Bronchial epithelial cell (primary cell): ENCODE data around the gene TENM3. TPM values are rescaled to one million over a fixed set of nuclear protein-coding genes. Genes with fewer than 3 reads are reported as not detected.

ENCODE experiments used
- DNase-seq: peaks from one replicate; pipeline ENCODE4 v3.0.0-alpha.2; 2010; ENCODE audit warnings: low read depth
- FAIRE-seq: peaks from 2 replicates; lab custom pipeline; 2011; peaks lifted over from hg19 to GRCh38; lab: Jason Lieb, UNC
- H3K27me3 ChIP-seq: 2 replicates; pipeline ENCODE4 v1.5.1; 2011; ENCODE audit warnings: low read length; ENCODE audit not compliant: control insufficient read depth, insufficient read depth
- H3K36me3 ChIP-seq: 2 replicates; pipeline ENCODE4 v1.5.1; 2011; ENCODE audit warnings: low read length; ENCODE audit not compliant: control insufficient read depth, insufficient read depth
- H3K4me3 ChIP-seq: 2 replicates; pipeline ENCODE4 v1.5.1; 2011; ENCODE audit warnings: mild to moderate bottlenecking, low read depth, low read length, control low read depth
- CTCF ChIP-seq: IDR thresholded peaks from 2 replicates; pipeline ENCODE4 v1.5.1; 2011; ENCODE audit warnings: mild to moderate bottlenecking, moderate library complexity, low read length, control low read depth, inconsistent platforms; ENCODE audit not compliant: insufficient read depth, severe bottlenecking
- total RNA-seq: library from RNA; depleted of rRNA; stranded (reverse); fragments of >200 nt; gene quantifications from 2 replicates; pipeline ENCODE4 v1.2.1, GENCODE V29; 2014

The TENM3 gene
- total RNA-seq, 1 donor from 2014 or later = 1.3 TPM

- no peak for FAIRE-seq
- DNase-seq = no peak
- H3K36me3 ChIP-seq = no peaks in the 10 kb centered on the region
- TF ChIP-seq CTCF = no peak
- no peaks in the 10 kb centered on the region for H3K27me3 ChIP-seq
- no peak overlapping the region for H3K4me3 ChIP-seq
These were observed 285.6 kb downstream of the TENM3 start for GRCh38 chr4:182528819-182529218.

- Histone ChIP-seq H3K36me3 (no peaks in the 10 kb centered on the region), H3K27me3 (no peaks in the 10 kb centered on the region), H3K4me3 (no peak overlapping the region)
- no peak for FAIRE-seq
- DNase-seq = no peak
- TF ChIP-seq CTCF = no peak
These were observed 287.2 kb downstream of the TENM3 start for GRCh38 chr4:182530451-182530850.

GRCh38 chr4:182531555-182532162 lies 288.5 kb downstream of the TENM3 start:
- H3K36me3 ChIP-seq = no peaks in the 10 kb centered on the region
- peak; percentile 7 for FAIRE-seq
- H3K4me3 ChIP-seq = no peak overlapping the region
- no peak for DNase-seq
- H3K27me3 ChIP-seq = no peaks in the 10 kb centered on the region
- no peak for TF ChIP-seq CTCF

- TF ChIP-seq CTCF = no peak
- FAIRE-seq = no peak
- Histone ChIP-seq H3K27me3 (no peaks in the 10 kb centered on the region), H3K4me3 (no peak overlapping the region), H3K36me3 (no peaks in the 10 kb centered on the region)
- DNase-seq = no peak
These were observed 289.2 kb downstream of the TENM3 start for GRCh38 chr4:182532441-182532840.

- DNase-seq = peak; percentile 88
These were observed 290.8 kb downstream of the TENM3 start for GRCh38 chr4:182533964-182534363.

More at GRCh38 chr4:182533964-182534363, 290.8 kb downstream of the TENM3 start:
- Histone ChIP-seq H3K27me3 (no peaks in the 10 kb centered on the region), H3K4me3 (no peak overlapping the region), H3K36me3 (no peaks in the 10 kb centered on the region)
- no peak for TF ChIP-seq CTCF
- FAIRE-seq = no peak
